ENCODE measurements around the gene UBE2G1.

UBE2G1 gene

GRCh38 chr17:4246674-4247073 is 119.8 kb downstream of the UBE2G1 start:
- no peak for DNase-seq

GRCh38 chr17:4241535-4241934 is 124.9 kb downstream of the UBE2G1 start:
- no peak for DNase-seq

DNA sequence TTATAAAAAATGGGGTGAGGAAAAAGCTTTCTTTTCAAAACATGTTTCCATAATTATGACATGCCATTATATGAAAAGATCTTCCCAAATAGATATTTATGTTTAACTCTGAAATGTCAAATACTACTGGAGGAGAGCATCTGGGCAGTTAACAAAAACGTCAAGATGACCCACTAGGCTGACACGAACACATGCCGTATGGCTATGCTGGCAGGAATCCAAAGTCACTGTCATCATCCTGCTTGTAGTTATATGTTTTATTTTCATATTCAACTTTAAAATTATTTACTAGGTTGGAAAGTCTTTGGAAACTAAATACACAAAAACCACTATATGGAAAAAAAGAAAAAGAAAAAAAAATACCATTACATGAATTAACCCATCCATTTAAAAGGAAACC is 130.0 kb downstream of the UBE2G1 start:
- no peak for DNase-seq

GRCh38 chr17:4235372-4236279 is 130.8 kb downstream of the UBE2G1 start:
- DNase-seq, result no peak

- no peak for DNase-seq
Observed at GRCh38 chr17:4234401-4234800, 132.1 kb downstream of the UBE2G1 start.

DNA sequence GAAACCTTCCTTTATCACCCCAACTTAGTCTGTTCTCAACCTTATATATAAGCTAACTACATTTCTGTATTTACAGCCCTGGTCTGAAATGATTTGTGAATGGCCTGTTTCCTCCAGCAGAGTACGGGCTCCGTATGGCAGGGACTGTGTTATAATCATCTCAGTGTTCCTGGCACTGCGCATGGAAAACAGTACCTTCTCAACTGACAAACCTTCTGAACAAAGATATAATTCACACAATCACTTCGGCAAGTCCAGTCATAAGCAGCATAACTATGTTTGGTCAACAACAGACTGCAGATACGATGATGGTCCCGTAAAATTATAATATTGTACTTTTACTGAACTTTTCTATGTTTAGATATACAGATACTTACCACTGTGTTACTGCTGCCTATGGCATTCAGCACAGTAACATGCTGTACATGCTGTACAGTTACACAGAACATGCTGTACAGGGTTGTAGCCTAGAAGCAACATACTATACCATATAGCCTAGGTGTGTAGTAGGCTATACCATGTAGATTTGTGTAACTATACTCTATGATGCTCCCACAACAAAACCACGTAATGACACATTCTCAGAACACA is 132.7 kb downstream of the UBE2G1 start:
- no peak for DNase-seq

- no peak for DNase-seq
Observed at GRCh38 chr17:4232168-4232813, 134.2 kb downstream of the UBE2G1 start.

- DNase-seq, result no peak
Observed at GRCh38 chr17:4229627-4230541, 136.6 kb downstream of the UBE2G1 start.

- DNase-seq, result no peak
Observed at GRCh38 chr17:4221899-4222659, 144.4 kb downstream of the UBE2G1 start.

DNA sequence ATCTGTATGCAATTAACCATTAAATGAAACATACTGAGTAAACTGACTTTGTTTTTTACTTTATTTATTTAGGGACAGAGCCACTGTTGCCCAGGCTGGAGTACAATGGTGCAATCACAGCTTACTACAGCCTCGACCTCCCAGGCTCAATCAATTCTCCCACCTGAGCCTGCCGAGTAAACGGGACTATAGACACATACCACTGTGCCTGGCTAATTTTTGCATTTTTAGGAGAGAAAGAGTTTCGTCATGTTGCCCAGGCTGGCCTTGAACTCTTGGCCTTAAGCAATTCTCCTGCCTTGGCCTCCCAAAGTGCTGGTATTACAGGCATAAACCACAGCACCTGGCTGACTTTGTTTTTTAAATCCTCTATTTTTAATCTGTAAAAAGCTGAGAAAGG is 145.3 kb downstream of the UBE2G1 start:
- DNase-seq, result no peak

DNA sequence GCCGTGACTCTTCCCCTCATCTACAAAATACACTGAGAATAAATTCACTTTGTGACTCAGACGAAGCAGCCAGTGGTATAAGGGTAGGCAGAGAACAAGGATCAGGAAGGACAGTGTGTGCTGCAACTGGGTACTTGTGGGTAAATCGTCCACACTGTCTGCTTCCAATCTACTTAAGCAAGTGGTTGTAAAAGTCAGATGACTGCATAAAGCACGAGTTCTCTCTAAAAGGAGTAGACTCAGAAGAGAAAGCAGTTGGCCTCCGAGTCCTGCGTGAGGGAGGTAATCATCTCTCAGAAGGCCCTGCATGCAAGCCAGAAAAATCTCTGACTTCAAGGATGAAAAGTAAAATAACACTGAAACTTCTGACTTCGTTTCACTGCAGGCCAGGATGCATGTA is 145.8 kb downstream of the UBE2G1 start:
- no peak for DNase-seq
